H1 (cell line): ENCODE results near the gene CHDH.

Source experiments
- ASH2L ChIP-seq: fragments of 200-600, 300-600 bp; sonication (generic); IDR thresholded peaks from one replicate; pipeline ENCODE4 v1.7.1; 2017; ENCODE audit warnings: low read length
- CTCF ChIP-seq, 3 experiments: IDR thresholded peaks; 1 replicate in 2 of 3; 2 replicates in 1 of 3; pipeline versions ENCODE4 v1.5.1 to v1.6.1; 2011; ENCODE audit warnings: low read length in 3 of 3, mild to moderate bottlenecking in 3 of 3, inconsistent platforms in 2 of 3, low read depth in 1 of 3, moderate library complexity in 1 of 3; ENCODE audit not compliant: insufficient read depth in 1 of 3; ENCODE audit errors: control extremely low read depth in 1 of 3
- EP300 ChIP-seq, 2 experiments: IDR thresholded peaks; 1 replicate in 1 of 2; 2 replicates in 1 of 2; pipeline ENCODE4 v1.6.1; 2011 to 2012; ENCODE audit warnings: low read depth in 2 of 2, low read length in 2 of 2, mild to moderate bottlenecking in 2 of 2, borderline replicate concordance in 1 of 2, inconsistent platforms in 1 of 2, moderate library complexity in 1 of 2
- GABPA ChIP-seq: IDR thresholded peaks from 2 replicates; pipeline ENCODE4 v1.6.1; 2011; ENCODE audit warnings: mild to moderate bottlenecking, low read length, moderate library complexity, borderline replicate concordance; ENCODE audit not compliant: insufficient read depth
- HDAC6 ChIP-seq: IDR thresholded peaks from one replicate; pipeline ENCODE4 v1.7.1; 2012; ENCODE audit warnings: low read depth, mild to moderate bottlenecking, inconsistent platforms, low read length, moderate library complexity
- KDM1A ChIP-seq: fragments of 200-600, 300-600 bp; sonication (generic); IDR thresholded peaks from 2 replicates; pipeline ENCODE4 v1.7.1; 2016; ENCODE audit warnings: mild to moderate bottlenecking, low read length, borderline replicate concordance
- NRF1 ChIP-seq: IDR thresholded peaks from 2 replicates; pipeline ENCODE4 v1.6.1; 2011; ENCODE audit warnings: mild to moderate bottlenecking, low read depth, low read length, improper control_type of control experiment
- POLR2A ChIP-seq, 2 experiments: IDR thresholded peaks; 1 replicate in 1 of 2; 2 replicates in 1 of 2; pipeline ENCODE4 v1.6.1; 2011; ENCODE audit warnings: low read depth in 2 of 2, low read length in 2 of 2, mild to moderate bottlenecking in 2 of 2; ENCODE audit errors: control extremely low read depth in 1 of 2
- RNF2 ChIP-seq: fragments of 200-900, 300-1000 bp; sonication (generic); IDR thresholded peaks from 2 replicates; pipeline ENCODE4 v1.7.1; 2016; ENCODE audit warnings: borderline replicate concordance, low read depth, mild to moderate bottlenecking, antibody characterized with exemption, low read length; ENCODE audit not compliant: poor library complexity, severe bottlenecking; ENCODE audit errors: missing control alignments
- SRF ChIP-seq: IDR thresholded peaks from 2 replicates; pipeline ENCODE4 v1.6.1; 2011; ENCODE audit warnings: mild to moderate bottlenecking, low read depth, low read length, moderate library complexity
- TAF1 ChIP-seq: IDR thresholded peaks from 2 replicates; pipeline ENCODE4 v1.6.1; 2011; ENCODE audit warnings: mild to moderate bottlenecking, low read depth, low read length
- TBP ChIP-seq: IDR thresholded peaks from 2 replicates; pipeline ENCODE4 v1.6.1; 2011; ENCODE audit warnings: low read depth, low read length, improper control_type of control experiment

- TF ChIP-seq CTCF (IDR thresholded peaks at IDR 0.05; ENCODE audit: control extremely low read depth in 1 of 3, insufficient read depth in 1 of 3, low read depth in 1 of 3, low read length in 3 of 3) (no peak), TAF1 (no peak), KDM1A (no peak), RNF2 (no peak), NRF1 (no peak), POLR2A (IDR thresholded peaks at IDR 0.05; ENCODE audit: control extremely low read depth in 1 of 2, low read depth in 2 of 2, low read length in 2 of 2) (no peak), GABPA (no peak), SRF (no peak), TBP (no peak), EP300 (IDR thresholded peaks at IDR 0.05; ENCODE audit: borderline replicate concordance in 1 of 2, low read depth in 2 of 2, low read length in 2 of 2) (no peak), HDAC6 (no peak), ASH2L (no peak)
These were observed 82.9 kb downstream of the CHDH start for GRCh38 chr3:53763353-53763752.
